HG02938 (cell line): ENCODE measurements around the gene KRTAP12-1.

ENCODE experiments used
- ATAC-seq: cut with Tn5 transposase; IDR thresholded peaks from one replicate; pipeline ENCODE4 v1.9.1; 2021; ENCODE audit warnings: mild to moderate bottlenecking, moderate library complexity; ENCODE audit not compliant: unreplicated experiment

The KRTAP12-1 gene

GRCh38 chr21:44681861-44682579, at the start of gene KRTAP12-1:
KRTAP12-1 (minus strand) TSS chr21:44682163; CDS start chr21:44682123, 40 bp downstream.
- ATAC-seq, result no peak

DNA sequence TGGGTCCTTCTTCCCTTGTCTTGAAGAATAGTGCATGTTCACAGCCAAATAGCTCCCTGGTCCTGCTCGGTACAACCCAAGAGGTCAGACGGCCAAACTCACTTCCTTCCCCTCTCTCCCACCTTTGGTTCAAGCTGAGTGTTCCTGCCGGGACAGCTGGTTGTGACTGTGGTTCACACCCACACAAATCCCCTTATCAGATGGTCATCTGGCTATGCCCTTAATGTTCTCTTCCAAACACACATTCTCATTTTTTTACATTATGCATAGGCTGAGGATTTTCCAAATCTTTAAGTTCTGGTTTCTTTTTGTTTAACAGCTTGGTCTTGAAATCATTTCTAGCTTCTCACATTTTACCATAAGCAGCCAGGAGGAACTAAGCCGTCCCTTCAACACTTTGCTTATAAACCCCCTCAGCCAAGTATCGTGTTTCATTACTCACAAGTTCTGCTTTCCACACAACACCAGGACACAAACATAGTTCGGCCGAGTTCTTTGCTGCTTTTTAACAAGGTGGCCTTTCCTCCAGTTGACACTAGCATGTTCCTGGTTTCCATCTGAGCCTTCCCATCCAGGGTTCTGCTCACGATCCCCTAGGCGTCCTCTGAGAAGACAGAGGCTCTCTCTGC, 49.1 kb upstream of the KRTAP12-1 start:
- no peak for ATAC-seq

GRCh38 chr21:44730028-44730395, 48.0 kb upstream of the KRTAP12-1 start:
- no peak for ATAC-seq

DNA sequence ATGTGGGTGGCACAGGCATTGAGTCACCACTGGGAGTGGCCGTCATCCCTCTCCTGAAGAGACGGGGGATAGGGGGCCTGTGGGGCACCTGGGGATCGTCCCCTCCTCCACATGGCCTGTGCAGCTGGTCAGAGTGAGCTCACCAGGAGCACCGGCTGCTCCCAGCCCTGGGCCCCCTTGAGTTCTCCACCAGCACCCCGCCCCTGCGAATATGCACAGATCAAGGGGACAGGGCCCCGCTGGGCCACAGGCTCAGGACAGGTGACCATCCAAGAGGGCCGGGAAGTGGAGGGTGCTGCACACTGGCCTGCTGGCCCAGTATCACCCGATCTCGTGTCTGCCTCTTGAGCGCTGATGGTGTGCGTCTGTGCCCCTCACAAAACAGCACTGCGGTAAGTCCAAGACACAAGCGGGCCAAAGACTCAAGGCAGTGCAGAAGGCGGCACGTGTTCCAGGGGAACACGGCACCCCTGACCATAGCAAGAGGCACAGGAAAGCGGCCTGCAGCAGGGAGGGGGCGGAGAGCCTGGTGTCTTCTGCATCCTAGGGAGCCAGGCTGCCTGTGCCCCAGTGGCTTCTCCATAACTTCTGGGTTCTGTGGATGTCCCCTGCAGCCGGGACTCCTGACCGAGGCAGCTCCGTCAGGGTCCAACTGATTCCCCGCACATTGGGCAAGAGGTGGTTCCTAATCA, 47.5 kb upstream of the KRTAP12-1 start:
- no peak for ATAC-seq

DNA sequence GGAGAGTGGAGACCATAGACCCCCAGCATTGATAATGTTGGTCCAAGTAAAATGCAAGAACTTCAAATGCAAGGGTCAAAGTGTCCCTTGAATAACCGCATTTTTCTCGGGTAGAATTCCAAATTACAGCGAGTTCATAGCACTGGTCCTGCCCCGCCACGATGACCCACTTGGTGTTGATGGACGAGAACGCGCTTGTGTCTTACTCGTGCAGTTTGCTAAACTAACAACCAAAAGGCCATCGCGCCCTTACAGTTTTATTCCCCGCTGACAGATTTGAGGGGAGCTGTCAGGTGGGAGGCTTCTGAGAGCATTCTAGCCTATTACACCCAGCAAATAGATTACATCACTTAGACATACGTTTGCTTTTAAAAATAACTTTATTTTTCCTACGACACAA, 46.8 kb upstream of the KRTAP12-1 start:
- no peak for ATAC-seq

DNA sequence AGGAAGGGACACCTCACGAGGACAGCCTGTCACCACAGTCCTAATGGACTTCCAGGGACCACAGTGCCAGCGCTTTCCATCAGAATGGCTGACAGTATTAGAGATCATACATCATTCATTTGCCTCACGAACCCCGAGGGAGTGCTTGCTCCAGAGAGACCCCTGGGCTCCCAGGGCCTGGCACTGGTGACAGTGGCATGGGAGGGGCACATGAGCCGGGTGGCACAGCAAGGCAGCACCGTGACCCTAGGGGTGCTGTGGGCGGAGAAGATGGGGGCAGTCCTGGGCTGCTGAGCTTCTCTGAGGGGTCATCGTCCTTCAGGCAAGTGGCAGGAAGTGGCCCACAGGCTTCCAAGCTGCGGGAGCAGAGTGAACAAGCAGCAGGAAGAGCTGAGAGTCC, 45.8 kb upstream of the KRTAP12-1 start:
- no peak for ATAC-seq

GRCh38 chr21:44727321-44727720, 45.4 kb upstream of the KRTAP12-1 start:
- ATAC-seq, result no peak

DNA sequence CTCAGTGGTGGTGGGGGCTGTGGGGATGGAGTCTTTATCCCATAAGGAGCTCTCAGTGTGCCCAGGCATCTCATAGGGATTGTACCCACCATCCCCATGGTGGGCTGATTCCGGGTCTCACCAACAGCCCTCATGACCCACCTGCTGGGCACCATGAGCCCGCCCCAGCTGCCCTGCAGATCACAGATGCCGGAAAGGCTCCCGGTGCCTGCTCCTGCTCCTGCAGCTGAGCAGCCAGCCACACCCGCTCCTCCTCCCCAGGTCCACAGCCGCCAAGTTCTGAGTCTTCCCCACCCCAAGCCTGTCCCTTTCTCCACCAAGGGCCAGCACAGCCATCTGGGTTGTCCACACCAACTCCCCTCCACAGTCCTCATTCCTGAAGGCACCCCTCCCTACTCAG, 44.9 kb upstream of the KRTAP12-1 start:
- no peak for ATAC-seq

GRCh38 chr21:44724926-44725325, 43.0 kb upstream of the KRTAP12-1 start:
- ATAC-seq, result no peak

DNA sequence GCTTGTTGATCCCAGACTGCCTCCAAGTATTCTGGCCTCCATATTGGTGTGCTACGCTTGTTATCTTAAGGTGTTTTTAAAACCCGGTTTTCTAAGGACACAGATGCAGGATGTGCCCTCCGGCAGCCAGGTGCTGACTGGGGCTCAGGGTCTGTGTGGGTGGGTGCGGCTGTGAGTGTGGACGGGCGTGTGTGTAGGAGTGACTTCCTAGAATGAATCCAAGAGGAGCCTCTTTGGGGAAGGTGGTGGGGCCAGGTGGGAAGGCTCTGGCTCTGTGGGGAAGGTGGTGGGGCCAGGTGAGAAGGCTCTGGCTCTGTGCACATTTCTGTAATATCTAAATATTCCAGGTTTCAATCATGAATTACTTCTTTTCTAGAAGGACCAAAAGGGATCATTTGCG, 42.2 kb upstream of the KRTAP12-1 start:
- no peak for ATAC-seq

DNA sequence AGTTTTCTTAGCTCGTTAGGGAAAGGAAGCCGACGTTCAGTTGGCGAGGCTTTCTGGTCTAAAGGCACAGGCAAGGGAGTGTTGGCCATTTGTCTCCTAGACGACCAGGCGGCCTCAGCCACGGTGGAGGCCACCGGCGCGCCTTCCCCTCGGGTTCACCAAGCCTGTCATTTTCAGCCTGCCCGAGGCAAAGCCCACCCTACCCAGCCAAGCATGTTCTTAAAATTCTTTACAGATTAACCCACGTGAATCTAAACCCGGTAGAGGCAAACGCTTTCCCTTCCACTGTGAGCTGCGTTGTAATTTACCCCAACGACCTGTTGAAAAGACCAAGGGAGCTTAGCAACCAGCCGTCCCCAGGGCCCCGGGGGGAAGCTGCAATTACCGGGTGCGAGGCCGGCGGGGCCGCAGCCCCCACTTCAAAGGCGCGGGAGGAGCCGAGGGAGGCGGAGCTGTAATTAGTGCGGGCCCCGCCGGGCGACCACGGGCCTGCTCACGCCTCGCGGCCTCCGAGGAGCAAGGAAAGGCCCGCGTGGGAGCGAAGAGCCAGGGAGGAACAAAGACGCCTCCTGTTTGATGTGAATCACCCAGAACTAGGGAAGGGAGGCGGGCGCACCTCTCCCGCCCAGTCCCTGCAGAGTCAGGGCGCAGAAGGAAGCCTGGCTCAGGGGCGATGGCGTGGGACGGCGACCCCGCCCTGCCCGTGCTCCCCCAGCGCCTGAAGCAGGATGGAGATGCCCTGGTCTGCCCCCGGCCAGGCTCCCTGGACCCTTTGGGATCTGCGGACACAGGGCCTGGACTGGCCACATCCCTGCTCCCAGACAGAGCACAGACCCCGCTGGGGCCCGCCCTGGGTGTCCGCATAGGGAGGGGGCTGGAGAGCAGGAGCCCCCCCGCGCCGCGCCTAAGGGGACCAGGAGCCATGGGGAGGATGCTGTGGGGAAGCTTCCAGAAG, 41.5 kb upstream of the KRTAP12-1 start:
- no peak for ATAC-seq

DNA sequence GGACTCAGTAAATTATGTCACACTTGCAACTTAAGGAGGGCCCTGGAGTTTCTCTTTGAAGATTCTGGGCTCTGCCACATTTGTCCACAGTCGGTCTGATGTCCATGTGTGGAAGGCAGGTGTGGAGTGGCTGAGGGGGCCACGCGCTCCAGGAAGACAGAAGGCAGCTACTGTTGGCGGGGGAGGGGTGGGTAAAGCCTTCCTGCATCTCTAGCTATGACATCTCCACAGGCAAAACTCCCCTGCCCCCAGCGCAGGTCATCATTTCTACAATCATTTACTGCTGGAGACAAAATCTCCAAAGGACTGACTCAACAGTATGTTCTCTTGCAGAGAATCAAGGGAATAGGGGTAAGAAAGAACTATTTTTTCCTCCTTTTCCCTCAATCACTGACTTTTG, 40.8 kb upstream of the KRTAP12-1 start:
- no peak for ATAC-seq

GRCh38 chr21:44720170-44720569, 38.2 kb upstream of the KRTAP12-1 start:
- ATAC-seq, result no peak

- ATAC-seq, result no peak
Measured at GRCh38 chr21:44718571-44718970, 36.6 kb upstream of the KRTAP12-1 start.

- ATAC-seq, result no peak
Measured at GRCh38 chr21:44718093-44718492, 36.1 kb upstream of the KRTAP12-1 start.

- no peak for ATAC-seq
Measured at GRCh38 chr21:44716984-44717383, 35.0 kb upstream of the KRTAP12-1 start.

- no peak for ATAC-seq
Measured at GRCh38 chr21:44714905-44715304, 32.9 kb upstream of the KRTAP12-1 start.

- no peak for ATAC-seq
Measured at GRCh38 chr21:44713846-44714245, 31.9 kb upstream of the KRTAP12-1 start.

GRCh38 chr21:44713130-44713529, 31.2 kb upstream of the KRTAP12-1 start:
- ATAC-seq, result no peak

DNA sequence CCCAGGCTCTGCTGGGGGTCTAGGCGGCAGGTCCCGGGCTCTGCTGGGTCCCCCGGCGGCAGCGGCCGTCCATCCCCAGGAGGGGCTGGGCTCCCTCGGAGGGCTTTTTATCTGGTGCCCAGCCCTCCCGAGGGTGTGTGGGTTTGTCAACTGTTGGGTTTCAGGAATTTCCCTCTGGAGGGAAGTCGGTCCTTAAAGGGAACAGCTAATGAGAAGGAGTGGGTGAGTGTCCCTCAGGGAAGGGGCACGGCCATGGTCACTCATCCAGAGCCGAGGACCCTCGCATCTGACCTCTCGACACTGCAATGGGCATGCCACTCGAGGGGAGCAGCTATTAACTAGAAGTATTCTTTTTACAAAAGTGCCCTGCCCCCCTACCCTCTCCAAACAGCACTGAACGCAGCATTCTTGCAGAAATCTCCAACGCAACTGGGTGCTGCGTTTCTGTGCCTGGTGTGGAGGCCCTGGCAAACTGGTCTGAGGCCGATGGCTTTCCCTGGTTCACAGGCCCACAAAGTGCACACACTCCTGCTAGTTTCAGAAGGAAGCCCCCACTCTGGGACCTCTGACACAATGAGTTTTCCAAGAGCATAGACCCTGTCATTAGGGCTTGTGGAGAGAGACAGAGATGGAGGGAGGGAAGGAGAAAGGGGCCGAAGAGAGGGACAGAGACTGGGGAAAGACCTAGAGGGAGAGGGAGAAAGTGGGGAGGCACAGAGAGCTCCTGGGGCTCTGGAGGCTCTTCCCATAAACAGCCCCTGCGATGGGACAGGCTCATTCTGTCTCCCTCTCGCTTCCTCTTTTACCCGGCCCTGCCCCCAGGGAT, 30.5 kb upstream of the KRTAP12-1 start:
- no peak for ATAC-seq
